ENCODE data around the gene COG5.

GRCh38 chr7:107606303-107606702 is 42.6 kb upstream of the COG5 start:
- no peak for TF ChIP-seq CTCF (conservative IDR thresholded peaks at IDR 0.05; ENCODE audit: low read length)
- no peak for TF ChIP-seq EZH2phosphoT487 (IDR thresholded peaks at IDR 0.05; ENCODE audit: borderline replicate concordance, low read depth, low read length)

Measured in OCI-LY7 (cell line).